ENCODE measurements around the gene PDE6A. TPM values are rescaled to one million over a fixed set of nuclear protein-coding genes. Genes with fewer than 3 reads are reported as not detected.
A peak's percentile ranks its signal among the peaks of the same experiment; 100 is the strongest.

The PDE6A gene
- total and polyA plus RNA-seq, 2 donors (not counting 3 experiments of a cell fraction or from before 2014, with no cell fraction given): not detected

- POLR2A ChIA-PET: no interaction called here
- dilution Hi-C loops (cut with MboI; ENCODE audit: extremely low pct_ligation_motif_present, low sequenced_read_pairs): no loop called here
- H3K9me1 ChIP-seq (replicated peaks; ENCODE audit: control insufficient read depth, extremely low read depth, insufficient read depth, low read length): no peaks in the 10 kb centered on the region
- DNase-seq (ENCODE audit: low read depth, low spot score) (peak; percentile 88), FAIRE-seq (no peak)
- H3K27ac ChIP-seq (ENCODE audit: insufficient read depth, low read depth, low read length): peak overlapping the region; percentile 88
- H3K4me2 ChIP-seq (ENCODE audit: insufficient read depth, low read length): peak overlapping the region; percentile 25
- H3K36me3 ChIP-seq (ENCODE audit: control insufficient read depth in 2 of 2, extremely low read depth in 1 of 2, insufficient read depth in 2 of 2, low read length in 2 of 2): no peaks in the 10 kb centered on the region
- CTCF ChIA-PET: no interaction called here
- H3K4me3 ChIP-seq (replicated peaks in 1 of 3; ENCODE audit: insufficient read depth in 1 of 3, low read depth in 1 of 3, low read length in 3 of 3): no peak overlapping the region
- no peaks in the 10 kb centered on the region for H3K9me3 ChIP-seq (replicated peaks; ENCODE audit: control insufficient read depth, insufficient read depth, low read length)
- no peaks in the 10 kb centered on the region for H4K20me1 ChIP-seq (replicated peaks; ENCODE audit: control insufficient read depth, extremely low read depth, insufficient read depth, low read length)
- TF ChIP-seq FOS (IDR thresholded peaks at IDR 0.05; ENCODE audit: borderline replicate concordance, insufficient read depth, low read length) (peak; percentile 64), GATA2 (IDR thresholded peaks at IDR 0.05; ENCODE audit: insufficient read depth, insufficient read length, low read depth, low read length) (peak; percentile 45), JUN (IDR thresholded peaks at IDR 0.05; ENCODE audit: borderline replicate concordance, insufficient read depth, insufficient read length, low read depth) (peak; percentile 36), EZH2 (IDR thresholded peaks at IDR 0.05; ENCODE audit: borderline replicate concordance, low read depth, low read length, severe bottlenecking) (no peak), POLR2AphosphoS5 (IDR thresholded peaks at IDR 0.05; ENCODE audit: insufficient read depth, low read depth, low read length) (peak; percentile 46), MYC (IDR thresholded peaks at IDR 0.05; ENCODE audit: low read depth, low read length) (no peak)
- TF ChIP-seq, protein P1, sequence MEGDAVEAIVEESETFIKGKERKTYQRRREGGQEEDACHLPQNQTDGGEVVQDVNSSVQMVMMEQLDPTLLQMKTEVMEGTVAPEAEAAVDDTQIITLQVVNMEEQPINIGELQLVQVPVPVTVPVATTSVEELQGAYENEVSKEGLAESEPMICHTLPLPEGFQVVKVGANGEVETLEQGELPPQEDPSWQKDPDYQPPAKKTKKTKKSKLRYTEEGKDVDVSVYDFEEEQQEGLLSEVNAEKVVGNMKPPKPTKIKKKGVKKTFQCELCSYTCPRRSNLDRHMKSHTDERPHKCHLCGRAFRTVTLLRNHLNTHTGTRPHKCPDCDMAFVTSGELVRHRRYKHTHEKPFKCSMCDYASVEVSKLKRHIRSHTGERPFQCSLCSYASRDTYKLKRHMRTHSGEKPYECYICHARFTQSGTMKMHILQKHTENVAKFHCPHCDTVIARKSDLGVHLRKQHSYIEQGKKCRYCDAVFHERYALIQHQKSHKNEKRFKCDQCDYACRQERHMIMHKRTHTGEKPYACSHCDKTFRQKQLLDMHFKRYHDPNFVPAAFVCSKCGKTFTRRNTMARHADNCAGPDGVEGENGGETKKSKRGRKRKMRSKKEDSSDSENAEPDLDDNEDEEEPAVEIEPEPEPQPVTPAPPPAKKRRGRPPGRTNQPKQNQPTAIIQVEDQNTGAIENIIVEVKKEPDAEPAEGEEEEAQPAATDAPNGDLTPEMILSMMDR (IDR thresholded peaks at IDR 0.05; ENCODE audit: extremely low read depth in 1 of 2, insufficient read depth in 1 of 2, low read depth in 1 of 2, low read length in 2 of 2): no peak
- peaks cover 33% of the 10 kb centered on the region for H3K4me1 ChIP-seq (ENCODE audit: control insufficient read depth, extremely low read depth, insufficient read depth, low read length)
- no peaks in the 10 kb centered on the region for H3K27me3 ChIP-seq (ENCODE audit: control insufficient read depth in 2 of 2, insufficient read depth in 2 of 2, low read length in 2 of 2)
- H2AFZ ChIP-seq (ENCODE audit: low read depth, low read length): no peak overlapping the region
- H3K79me2 ChIP-seq (ENCODE audit: control insufficient read depth, insufficient read depth, low read length): no peaks in the 10 kb centered on the region
- intact Hi-C loops (cut with micrococcal nuclease): loop anchor here (2.0 to 5.0 kb wide), 3 partner anchors 23 to 53 kb away; no protein-coding TSS in a partner anchor
- H3K9ac ChIP-seq (replicated peaks; ENCODE audit: extremely low read depth, insufficient read depth, low read length): peak overlapping the region; percentile 19
- BruUV-seq (replicated peaks): no TSS peak
These were observed 6.3 kb downstream of the PDE6A start for GRCh38 chr5:149938279-149938678.
